Thoracic aorta (tissue), 2 donors: Measurements from ENCODE around the gene GGT6. TPM values are rescaled to one million over a fixed set of nuclear protein-coding genes. Genes with fewer than 3 reads are reported as not detected.
A peak's percentile ranks its signal among the peaks of the same experiment; 100 is the strongest.

Experiments used
- ATAC-seq: fragments of 150-250 bp; one replicate; pipeline ENCODE4 v1.8.0; 2017; ENCODE audit warnings: low read depth; ENCODE audit not compliant: insufficient number of reproducible peaks, low FRiP score
- DNase-seq: peaks from one replicate; pipeline ENCODE4 v3.0.0-alpha.2; 2020; ENCODE audit warnings: low spot score
- H3K27ac ChIP-seq, 2 donors: fragments of 200-600 bp; sonication (generic); 1 replicate in 1 of 2; 2 replicates in 1 of 2; pipeline ENCODE4 v1.5.1; 2016; ENCODE audit warnings: mild to moderate bottlenecking in 2 of 2, moderate library complexity in 2 of 2
- H3K27me3 ChIP-seq: fragments of 200-600 bp; sonication (generic); replicated peaks from 2 replicates; pipeline ENCODE4 v1.6.0; 2016; ENCODE audit warnings: mild to moderate bottlenecking; ENCODE audit not compliant: insufficient read depth
- H3K36me3 ChIP-seq: fragments of 200-600 bp; sonication (generic); one replicate; pipeline ENCODE4 v1.5.1; 2016
- H3K4me1 ChIP-seq, 2 donors: fragments of 200-600 bp; sonication (generic); 1 replicate in 1 of 2; 2 replicates in 1 of 2; pipeline versions ENCODE4 v1.5.1 to v1.6.0; 2016; ENCODE audit warnings: low read depth in 2 of 2, mild to moderate bottlenecking in 1 of 2; ENCODE audit not compliant: control insufficient read depth in 1 of 2
- H3K4me3 ChIP-seq: fragments of 200-600 bp; sonication (generic); 2 replicates; pipeline ENCODE4 v1.5.1; 2016; ENCODE audit warnings: mild to moderate bottlenecking
- H3K9me3 ChIP-seq: fragments of 200-600 bp; sonication (generic); 2 replicates; pipeline ENCODE4 v1.5.1; 2016
- CTCF ChIP-seq: fragments of 200-600 bp; sonication (generic); IDR thresholded peaks from one replicate; pipeline ENCODE4 v1.5.1; 2019; ENCODE audit warnings: antibody characterized with exemption
- total RNA-seq, 2 donors: library from RNA; depleted of rRNA; stranded (reverse); fragments of >200 nt; gene quantifications; one replicate each; pipeline versions ENCODE4 v1.1.0 to v1.2.3, GENCODE V29; 2016

Gene GGT6
- total RNA-seq, 2 donors from 2014 or later = not detected

- Histone ChIP-seq H3K36me3 (no peaks in the 10 kb centered on the region), H3K27ac (peak overlapping the region; percentile 67 to 89), H3K4me1 (peaks cover 13 to 54% of the 10 kb centered on the region in 2 donors), H3K27me3 (no peaks in the 10 kb centered on the region), H3K4me3 (no peak overlapping the region), H3K9me3 (no peaks in the 10 kb centered on the region)
- no peak for DNase-seq
- no peak for TF ChIP-seq CTCF
- ATAC-seq = no peak
Measured at GRCh38 chr17:4511199-4511932, 49.0 kb downstream of the GGT6 start.

- H3K27me3 ChIP-seq = no peaks in the 10 kb centered on the region
- no peak for TF ChIP-seq CTCF
- no peak overlapping the region for H3K4me3 ChIP-seq
- peak overlapping the region; percentile 67 to 89 for H3K27ac ChIP-seq
- DNase-seq (no peak), ATAC-seq (no peak)
- no peaks in the 10 kb centered on the region for H3K9me3 ChIP-seq
- peaks cover 13 to 56% of the 10 kb centered on the region in 2 donors for H3K4me1 ChIP-seq
- no peaks in the 10 kb centered on the region for H3K36me3 ChIP-seq
Measured at GRCh38 chr17:4510618-4510941, 49.8 kb downstream of the GGT6 start.

GRCh38 chr17:4509923-4510617 is 50.3 kb downstream of the GGT6 start:
- TF ChIP-seq CTCF = no peak
- Histone ChIP-seq H3K36me3 (no peaks in the 10 kb centered on the region), H3K4me3 (peak overlapping the region; percentile 13), H3K27me3 (no peaks in the 10 kb centered on the region), H3K27ac (peak overlapping the region; percentile 84 to 89), H3K4me1 (peaks cover 13 to 56% of the 10 kb centered on the region in 2 donors), H3K9me3 (no peaks in the 10 kb centered on the region)
- ATAC-seq (peak; percentile 78), DNase-seq (peak; percentile 43)

GRCh38 chr17:4509401-4509800 is 51.0 kb downstream of the GGT6 start:
- peak; percentile 39 for ATAC-seq
- H3K27me3 ChIP-seq = no peaks in the 10 kb centered on the region
- peak overlapping the region; percentile 84 to 89 for H3K27ac ChIP-seq
- DNase-seq = no peak
- peak overlapping the region; percentile 13 for H3K4me3 ChIP-seq
- H3K9me3 ChIP-seq = no peaks in the 10 kb centered on the region
- peak; percentile 27 for TF ChIP-seq CTCF
- H3K4me1 ChIP-seq = peaks cover 13 to 56% of the 10 kb centered on the region in 2 donors
- H3K36me3 ChIP-seq = no peaks in the 10 kb centered on the region

GRCh38 chr17:4508207-4508606 is 52.2 kb downstream of the GGT6 start:
- Histone ChIP-seq H3K9me3 (no peaks in the 10 kb centered on the region), H3K4me3 (no peak overlapping the region), H3K4me1 (peaks cover 13 to 45% of the 10 kb centered on the region in 2 donors), H3K27me3 (no peaks in the 10 kb centered on the region), H3K36me3 (no peaks in the 10 kb centered on the region), H3K27ac (peak overlapping the region; percentile 84 to 89)
- DNase-seq (no peak), ATAC-seq (no peak)
- no peak for TF ChIP-seq CTCF
